PC-3 (cell line): ENCODE results near the gene DNM3. TPM values are rescaled to one million over a fixed set of nuclear protein-coding genes. Genes with fewer than 3 reads are reported as not detected.

ENCODE experiments used
- ATAC-seq: fragments of 200-7000 bp; cut with Tn5 transposase; 2 replicates; pipeline ENCODE4 v1.9.1; 2020; ENCODE audit warnings: mild to moderate bottlenecking, moderate library complexity
- BruUV-seq: library from RNA; stranded (reverse); fragments of 400-500 nt; replicated peaks from 2 replicates; lab custom pipeline; 2021; lab: Mats Ljungman, UMichigan
- CTCF ChIA-PET: fragments of 300-600 bp; sonication (Branson Sonifier 250); formaldehyde crosslinking; loops from one replicate; lab custom pipeline; 2022; ENCODE audit warnings: antibody characterized with exemption; lab: Charles Lee
- POLR2A ChIA-PET: fragments of 300-600 bp; sonication (Branson Sonifier 250); formaldehyde crosslinking; loops from one replicate; lab custom pipeline; 2022; ENCODE audit warnings: antibody characterized with exemption; ENCODE audit not compliant: unreplicated experiment; lab: Charles Lee
- DNase-seq: peaks from one replicate; pipeline ENCODE4 v3.0.0-alpha.2; 2015
- H2AFZ ChIP-seq: fragments of 300-600 bp; sonication (generic); 2 replicates; pipeline ENCODE4 v1.6.0; 2016; ENCODE audit warnings: antibody characterized with exemption, low read length
- H3F3A ChIP-seq: fragments of 300-600 bp; sonication (generic); one replicate; pipeline ENCODE4 v1.6.0; 2017; ENCODE audit warnings: antibody characterized with exemption, low read length, control low read depth, mild to moderate bottlenecking; ENCODE audit not compliant: unreplicated experiment
- H3K27ac ChIP-seq: fragments of 300-600 bp; sonication (generic); 2 replicates; pipeline ENCODE4 v1.5.1; 2016; ENCODE audit warnings: mild to moderate bottlenecking, low read length
- H3K27me3 ChIP-seq: fragments of 300-600 bp; sonication (generic); 2 replicates; pipeline ENCODE4 v1.6.1; 2016; ENCODE audit warnings: low read length, mixed read lengths
- H3K36me3 ChIP-seq: fragments of 300-600 bp; sonication (generic); 2 replicates; pipeline ENCODE4 v1.6.1; 2016; ENCODE audit warnings: low read depth, mixed run types, low read length, mixed read lengths
- H3K4me1 ChIP-seq: fragments of 300-600 bp; sonication (generic); 2 replicates; pipeline ENCODE4 v1.5.1; 2016; ENCODE audit warnings: low read length; ENCODE audit not compliant: insufficient read depth
- H3K4me2 ChIP-seq: fragments of 300-600 bp; sonication (generic); 2 replicates; pipeline ENCODE4 v1.6.0; 2016; ENCODE audit warnings: low read length
- H3K4me3 ChIP-seq: fragments of 300-600 bp; sonication (generic); 2 replicates; pipeline ENCODE4 v1.5.1; 2016; ENCODE audit warnings: mild to moderate bottlenecking, low read length, mixed read lengths
- H3K79me2 ChIP-seq: fragments of 300-600 bp; sonication (generic); 2 replicates; pipeline ENCODE4 v1.6.1; 2017; ENCODE audit warnings: low read length, mixed read lengths
- H3K9ac ChIP-seq: fragments of 300-600 bp; sonication (generic); 2 replicates; pipeline ENCODE4 v1.6.0; 2016; ENCODE audit warnings: mild to moderate bottlenecking, low read length
- H3K9me2 ChIP-seq: fragments of 300-600 bp; sonication (generic); replicated peaks from 2 replicates; pipeline ENCODE4 v1.6.1; 2016; ENCODE audit warnings: mixed run types, low read length, mixed read lengths
- H3K9me3 ChIP-seq: fragments of 300-600 bp; sonication (generic); 2 replicates; pipeline ENCODE4 v1.6.1; 2016; ENCODE audit warnings: low read length, mixed read lengths
- H4K20me1 ChIP-seq: fragments of 300-600 bp; sonication (generic); 2 replicates; pipeline ENCODE4 v1.6.1; 2016; ENCODE audit warnings: low read length, mixed read lengths
- EZH2 ChIP-seq: fragments of 300-600 bp; sonication (generic); IDR thresholded peaks from one replicate; pipeline ENCODE4 v1.6.1; 2017; ENCODE audit warnings: antibody characterized with exemption, mild to moderate bottlenecking, low read length; ENCODE audit not compliant: unreplicated experiment
- EZH2phosphoT487 ChIP-seq: fragments of 300-600 bp; sonication (generic); IDR thresholded peaks from 2 replicates; pipeline ENCODE4 v1.6.1; 2018; ENCODE audit warnings: mild to moderate bottlenecking, antibody characterized with exemption, low read length, borderline replicate concordance
- intact Hi-C: fragments of 100-400 bp; cut with micrococcal nuclease; formaldehyde crosslinking; loops from 2 replicates; pipeline ENCODE4 v1.9.0; 2023
- total RNA-seq: library from RNA; depleted of rRNA; stranded (reverse); fragments of >200 nt; gene quantifications from 2 replicates; pipeline ENCODE4 v1.2.3, GENCODE V29; 2014
- TF ChIP-seq, protein P1 (sequence below): fragments of 300-600 bp; sonication (generic); conservative IDR thresholded peaks from 2 replicates; pipeline ENCODE4 v1.5.1; 2017; ENCODE audit warnings: antibody characterized with exemption, low read depth, mild to moderate bottlenecking, low read length

Gene DNM3
- total RNA-seq, 1 experiment from 2014 or later: 0.98 TPM

DNA sequence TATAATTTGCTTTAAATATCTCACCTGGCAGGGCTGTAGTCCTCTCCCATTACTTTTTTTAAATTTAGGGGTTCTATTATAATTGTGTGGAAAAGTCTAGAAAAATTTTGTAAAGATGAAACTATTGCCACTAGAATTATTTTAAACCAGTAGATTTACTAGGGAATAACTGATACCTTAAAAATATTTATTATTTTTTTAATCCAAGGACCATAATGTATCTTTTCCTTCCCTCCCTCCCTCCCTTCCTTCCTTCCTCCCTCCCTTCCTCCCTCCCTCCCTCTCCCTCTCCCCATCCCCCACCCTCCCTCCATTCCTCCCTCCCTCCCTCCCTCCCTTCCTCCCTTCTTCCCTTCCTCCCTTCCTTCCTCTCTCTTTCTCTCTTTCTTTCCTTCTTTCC lies 90.5 kb downstream of the DNM3 start:
- H3K36me3 ChIP-seq: no peaks in the 10 kb centered on the region
- POLR2A ChIA-PET: no interaction called here
- H3K9ac ChIP-seq: no peak overlapping the region
- no peaks in the 10 kb centered on the region for H3F3A ChIP-seq
- no peaks in the 10 kb centered on the region for H3K4me1 ChIP-seq
- H4K20me1 ChIP-seq: no peaks in the 10 kb centered on the region
- H2AFZ ChIP-seq: no peak overlapping the region
- no peak overlapping the region for H3K4me3 ChIP-seq
- no peaks in the 10 kb centered on the region for H3K79me2 ChIP-seq
- H3K9me2 ChIP-seq: no peaks in the 10 kb centered on the region
- TF ChIP-seq EZH2 (no peak), EZH2phosphoT487 (no peak)
- TF ChIP-seq, protein P1, sequence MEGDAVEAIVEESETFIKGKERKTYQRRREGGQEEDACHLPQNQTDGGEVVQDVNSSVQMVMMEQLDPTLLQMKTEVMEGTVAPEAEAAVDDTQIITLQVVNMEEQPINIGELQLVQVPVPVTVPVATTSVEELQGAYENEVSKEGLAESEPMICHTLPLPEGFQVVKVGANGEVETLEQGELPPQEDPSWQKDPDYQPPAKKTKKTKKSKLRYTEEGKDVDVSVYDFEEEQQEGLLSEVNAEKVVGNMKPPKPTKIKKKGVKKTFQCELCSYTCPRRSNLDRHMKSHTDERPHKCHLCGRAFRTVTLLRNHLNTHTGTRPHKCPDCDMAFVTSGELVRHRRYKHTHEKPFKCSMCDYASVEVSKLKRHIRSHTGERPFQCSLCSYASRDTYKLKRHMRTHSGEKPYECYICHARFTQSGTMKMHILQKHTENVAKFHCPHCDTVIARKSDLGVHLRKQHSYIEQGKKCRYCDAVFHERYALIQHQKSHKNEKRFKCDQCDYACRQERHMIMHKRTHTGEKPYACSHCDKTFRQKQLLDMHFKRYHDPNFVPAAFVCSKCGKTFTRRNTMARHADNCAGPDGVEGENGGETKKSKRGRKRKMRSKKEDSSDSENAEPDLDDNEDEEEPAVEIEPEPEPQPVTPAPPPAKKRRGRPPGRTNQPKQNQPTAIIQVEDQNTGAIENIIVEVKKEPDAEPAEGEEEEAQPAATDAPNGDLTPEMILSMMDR: no peak
- no peak overlapping the region for H3K4me2 ChIP-seq
- H3K27me3 ChIP-seq: peaks cover 71% of the 10 kb centered on the region
- no peak overlapping the region for H3K27ac ChIP-seq
- no peaks in the 10 kb centered on the region for H3K9me3 ChIP-seq
- CTCF ChIA-PET: no interaction called here
- DNase-seq (no peak), ATAC-seq (no peak)
- no TSS peak for BruUV-seq
- intact Hi-C loops: no loop called here

DNA sequence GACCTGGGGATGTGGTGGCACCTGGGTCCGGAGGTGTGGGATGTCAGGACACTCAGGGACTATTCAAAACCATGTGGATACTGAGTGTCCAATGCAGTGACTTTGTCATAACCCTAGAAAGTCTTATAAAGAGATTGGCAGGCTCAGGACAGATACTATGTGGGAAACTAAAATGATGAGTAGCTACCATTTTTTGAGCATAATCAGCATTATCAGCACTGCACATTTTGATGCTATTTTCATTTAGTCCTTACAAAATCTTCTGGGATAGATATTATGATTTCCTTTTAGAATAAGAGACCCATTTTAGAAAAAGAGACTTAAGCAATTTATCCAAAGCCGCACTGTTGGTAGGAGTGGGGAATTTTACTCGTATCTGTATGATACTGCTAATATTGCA lies 93.4 kb downstream of the DNM3 start:
- ATAC-seq: no peak
- POLR2A ChIA-PET: no interaction called here
- intact Hi-C loops: no loop called here

DNA sequence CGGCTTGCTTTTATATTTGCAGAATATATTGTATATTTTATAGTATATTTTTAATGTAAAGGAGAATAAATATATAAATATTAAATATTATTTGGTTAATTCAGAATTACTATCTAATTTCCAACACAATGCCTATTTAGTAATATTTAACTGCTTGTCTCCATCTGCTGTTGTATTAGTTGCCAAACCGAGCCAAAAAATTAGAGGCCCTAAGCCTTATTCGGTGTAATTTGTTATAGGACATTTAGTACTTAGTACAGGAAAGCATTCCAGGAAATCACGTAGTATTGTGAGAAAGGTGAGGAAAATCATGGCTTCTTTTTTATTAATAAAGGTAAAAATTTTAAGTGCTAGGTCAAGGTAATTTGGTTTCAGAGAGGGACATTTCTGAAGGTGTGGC lies 93.8 kb downstream of the DNM3 start:
- Histone ChIP-seq H3K4me2 (no peak overlapping the region), H3K36me3 (no peaks in the 10 kb centered on the region), H3K79me2 (no peaks in the 10 kb centered on the region), H3K27me3 (peaks cover 69% of the 10 kb centered on the region), H3K9me3 (no peaks in the 10 kb centered on the region), H3K9me2 (no peaks in the 10 kb centered on the region), H3K9ac (no peak overlapping the region), H3K4me3 (no peak overlapping the region), H2AFZ (no peak overlapping the region), H3F3A (no peaks in the 10 kb centered on the region), H3K4me1 (no peaks in the 10 kb centered on the region), H4K20me1 (no peaks in the 10 kb centered on the region), H3K27ac (no peak overlapping the region)
- BruUV-seq: no TSS peak
- intact Hi-C loops: no loop called here
- ATAC-seq (no peak), DNase-seq (no peak)
- CTCF ChIA-PET: no interaction called here
- TF ChIP-seq, protein P1: no peak
- no peak for TF ChIP-seq EZH2phosphoT487
- no peak for TF ChIP-seq EZH2
- POLR2A ChIA-PET: no interaction called here

More for the DNA sequence above, 93.4 kb downstream of the DNM3 start:
- Histone ChIP-seq H3K4me2 (no peak overlapping the region), H3K4me1 (no peaks in the 10 kb centered on the region), H3K36me3 (no peaks in the 10 kb centered on the region), H3K27ac (no peak overlapping the region), H3K4me3 (no peak overlapping the region), H3K9ac (no peak overlapping the region), H3K27me3 (peaks cover 69% of the 10 kb centered on the region), H3F3A (no peaks in the 10 kb centered on the region), H3K79me2 (no peaks in the 10 kb centered on the region), H4K20me1 (no peaks in the 10 kb centered on the region), H2AFZ (no peak overlapping the region), H3K9me2 (no peaks in the 10 kb centered on the region), H3K9me3 (no peaks in the 10 kb centered on the region)
- CTCF ChIA-PET: interaction anchor here (0.7 kb wide), 1 partner anchor 354 kb away, joined by 3 read pairs; no protein-coding TSS in a partner anchor
- no peak for DNase-seq
- TF ChIP-seq, protein P1: no peak
- no peak for TF ChIP-seq EZH2
- TF ChIP-seq EZH2phosphoT487: no peak
- BruUV-seq: no TSS peak
